ENCODE measurements around the gene TEC. TPM values are rescaled to one million over a fixed set of nuclear protein-coding genes. Genes with fewer than 3 reads are reported as not detected.

The TEC gene
- total and polyA plus RNA-seq, 9 of the 15 experiments (the other 6 are each of a cell fraction or from before 2014, with no cell fraction given) = 5.3 to 14.7 (median 8.8) TPM

- no peak for TF ChIP-seq CLOCK (CRISPR knock-in tag; IDR thresholded peaks at IDR 0.05; ENCODE audit: borderline replicate concordance)
- no peak for TF ChIP-seq RBM15 (IDR thresholded peaks at IDR 0.05; ENCODE audit: insufficient read depth, low read length)
- no peak for TF ChIP-seq ZNF197 (CRISPR knock-in tag; IDR thresholded peaks at IDR 0.05; ENCODE audit: low read depth)
- TF ChIP-seq SP1 (CRISPR knock-in tag; IDR thresholded peaks at IDR 0.05) = 0 out of 2 replicates have a peak, but pooled peaks have one; percentile 22
- TF ChIP-seq ETV1 (tag; conservative IDR thresholded peaks at IDR 0.05; ENCODE audit: low read depth) = 0 out of 2 replicates have a peak, but pooled peaks have one; percentile 16
- peak in 1 of 2 experiments; percentile 77; a peak in 1 of 4 replicates for TF ChIP-seq RCOR1 (IDR thresholded peaks at IDR 0.05; ENCODE audit: borderline replicate concordance in 1 of 2, low read depth in 2 of 2, low read length in 2 of 2)
- peak; percentile 64 for TF ChIP-seq PML (IDR thresholded peaks at IDR 0.05; ENCODE audit: low read length)
- TF ChIP-seq ZNF12 (CRISPR knock-in tag; IDR thresholded peaks at IDR 0.05) = no peak
- no peak for TF ChIP-seq ZBTB43 (CRISPR knock-in tag; IDR thresholded peaks at IDR 0.05)
- no peak for TF ChIP-seq E2F8 (IDR thresholded peaks at IDR 0.05; ENCODE audit: low read depth, partially characterized antibody)
- peak; percentile 54; the same call in 1 of the 2 replicates for TF ChIP-seq SMAD4 (CRISPR knock-in tag; conservative IDR thresholded peaks at IDR 0.05)
- TF ChIP-seq ZNF175 (CRISPR knock-in tag; IDR thresholded peaks at IDR 0.05; ENCODE audit: low read depth) = no peak
- TF ChIP-seq KDM1A (IDR thresholded peaks at IDR 0.05) = peak; percentile 56 to 70
- 0 out of 2 replicates have a peak, but pooled peaks have one; percentile 47 for TF ChIP-seq ATF4 (CRISPR knock-in tag; IDR thresholded peaks at IDR 0.05)
- TF ChIP-seq NCOR1 (IDR thresholded peaks at IDR 0.05) = peak; percentile 80
- TF ChIP-seq CBFA2T3 (IDR thresholded peaks at IDR 0.05) = peak; percentile 92
- no peak for TF ChIP-seq CXXC5 (CRISPR knock-in tag; IDR thresholded peaks at IDR 0.05)
Observed at GRCh38 chr4:48187813-48188212, 81.8 kb downstream of the TEC start (continued).

Data from K562 (cell line).